Calu3 (cell line): Measurements from ENCODE around the gene AHCYL1. TPM values are rescaled to one million over a fixed set of nuclear protein-coding genes. Genes with fewer than 3 reads are reported as not detected.
A peak's percentile ranks its signal among the peaks of the same experiment; 100 is the strongest.

Experiments
- BruUV-seq: library from RNA; stranded (reverse); fragments of 400-500 nt; replicated peaks from 2 replicates; lab custom pipeline; 2021; lab: Mats Ljungman, UMichigan
- CTCF ChIA-PET: fragments of 300-600 bp; sonication (Branson Sonifier 250); formaldehyde crosslinking; loops from one replicate; lab custom pipeline; 2022; ENCODE audit warnings: antibody characterized with exemption; lab: Charles Lee
- DNase-seq: peaks from one replicate; pipeline ENCODE4 v3.0.0; 2022
- H3K27ac Mint-ChIP-seq: one replicate; pipeline ENCODE4 v1.8.0; 2022; ENCODE audit warnings: mixed read lengths; ENCODE audit not compliant: unreplicated experiment
- H3K27me3 Mint-ChIP-seq: one replicate; pipeline ENCODE4 v1.8.0; 2022; ENCODE audit warnings: mixed read lengths; ENCODE audit not compliant: unreplicated experiment
- H3K36me3 Mint-ChIP-seq: one replicate; pipeline ENCODE4 v1.8.0; 2022; ENCODE audit warnings: mild to moderate bottlenecking, moderate library complexity, mixed read lengths; ENCODE audit not compliant: insufficient read depth, unreplicated experiment
- H3K4me1 Mint-ChIP-seq: one replicate; pipeline ENCODE4 v1.8.0; 2022; ENCODE audit warnings: mild to moderate bottlenecking, low read depth, mixed read lengths; ENCODE audit not compliant: unreplicated experiment
- H3K4me3 Mint-ChIP-seq: one replicate; pipeline ENCODE4 v1.8.0; 2022; ENCODE audit warnings: mild to moderate bottlenecking, low read depth, moderate library complexity, mixed read lengths; ENCODE audit not compliant: unreplicated experiment
- H3K9me3 Mint-ChIP-seq: one replicate; pipeline ENCODE4 v1.8.0; 2022; ENCODE audit warnings: low read depth, mixed read lengths; ENCODE audit not compliant: unreplicated experiment
- CTCF ChIP-seq: fragments of 200-600 bp; IDR thresholded peaks from one replicate; pipeline ENCODE4 v1.8.0; 2022; ENCODE audit warnings: antibody characterized with exemption; ENCODE audit not compliant: unreplicated experiment
- intact Hi-C: fragments of 100-400 bp; cut with micrococcal nuclease; formaldehyde crosslinking; loops from one replicate; pipeline ENCODE4 v1.10.0; 2022; ENCODE audit not compliant: unreplicated experiment
- total RNA-seq: library from RNA; stranded (reverse); gene quantifications from 2 replicates; pipeline ENCODE4 v1.2.3, GENCODE V29; 2022

Gene AHCYL1
- total RNA-seq, 1 experiment from 2014 or later = 56.5 TPM

- peaks cover 12% of the 10 kb centered on the region for H3K36me3 Mint-ChIP-seq
- no peaks in the 10 kb centered on the region for H3K27me3 Mint-ChIP-seq
- DNase-seq = no peak
- no peak overlapping the region for H3K27ac Mint-ChIP-seq
- no peak for TF ChIP-seq CTCF
- BruUV-seq = no TSS peak
- H3K4me1 Mint-ChIP-seq = no peaks in the 10 kb centered on the region
- no peaks in the 10 kb centered on the region for H3K9me3 Mint-ChIP-seq
- intact Hi-C loops = no loop called here
- CTCF ChIA-PET = no interaction called here
- no peak overlapping the region for H3K4me3 Mint-ChIP-seq
Measured at GRCh38 chr1:110058591-110058990, 74.0 kb downstream of the AHCYL1 start.

- Mint-ChIP-seq H3K27ac (no peak overlapping the region), H3K36me3 (peaks cover 7% of the 10 kb centered on the region), H3K9me3 (no peaks in the 10 kb centered on the region), H3K27me3 (no peaks in the 10 kb centered on the region), H3K4me3 (no peak overlapping the region), H3K4me1 (no peaks in the 10 kb centered on the region)
- intact Hi-C loops = no loop called here
- no peak for TF ChIP-seq CTCF
- BruUV-seq = no TSS peak
- no peak for DNase-seq
- CTCF ChIA-PET = interaction anchor here (0.7 kb wide), 1 partner anchor 54 kb away, joined by 3 read pairs; no protein-coding TSS in a partner anchor
Measured at GRCh38 chr1:110059133-110059863, 74.7 kb downstream of the AHCYL1 start.

GRCh38 chr1:110060034-110060661 is 75.6 kb downstream of the AHCYL1 start:
- peak; percentile 79 for TF ChIP-seq CTCF
- CTCF ChIA-PET = interaction anchor here (0.6 to 0.7 kb wide), 2 partner anchors 8 to 53 kb away, joined by 3 to 5 read pairs; no protein-coding TSS in a partner anchor
- no peak overlapping the region for H3K4me3 Mint-ChIP-seq
- peaks cover 2% of the 10 kb centered on the region for H3K36me3 Mint-ChIP-seq
- H3K9me3 Mint-ChIP-seq = no peaks in the 10 kb centered on the region
- intact Hi-C loops = no loop called here
- peak; percentile 53 for DNase-seq
- H3K27me3 Mint-ChIP-seq = no peaks in the 10 kb centered on the region
- no peak overlapping the region for H3K27ac Mint-ChIP-seq
- no TSS peak for BruUV-seq
- no peaks in the 10 kb centered on the region for H3K4me1 Mint-ChIP-seq

- intact Hi-C loops = no loop called here
- BruUV-seq = no TSS peak
Measured at GRCh38 chr1:110060662-110061060, 76.1 kb downstream of the AHCYL1 start.

More at GRCh38 chr1:110060662-110061060, 76.1 kb downstream of the AHCYL1 start:
- Mint-ChIP-seq H3K4me1 (no peaks in the 10 kb centered on the region), H3K9me3 (no peaks in the 10 kb centered on the region), H3K27me3 (no peaks in the 10 kb centered on the region), H3K36me3 (no peaks in the 10 kb centered on the region), H3K4me3 (no peak overlapping the region), H3K27ac (no peak overlapping the region)
- DNase-seq = no peak
- TF ChIP-seq CTCF = no peak
- CTCF ChIA-PET = interaction anchor here (0.6 kb wide), 1 partner anchor 8 kb away, joined by 5 read pairs; no protein-coding TSS in a partner anchor
